Stimulated activated CD4-positive, alpha-beta T cell treated with anti-CD3 and anti-CD28 coated beads, Interleukin-4, amount 100 ng/mL, for 24 hours (primary cell): Measurements from ENCODE around the gene MYZAP.
"Not testable (repeated sequence)": the region's sequence is repeated elsewhere in the genome, so short reads cannot be mapped to it uniquely, and the experiment has no call there.

Experiments
- DNase-seq: peaks from one replicate; pipeline ENCODE4 v3.0.0-alpha.2; 2020

MYZAP gene

GRCh38 chr15:57595011-57595866 is 3.5 kb downstream of the MYZAP start:
- DNase-seq, result no peak

- no peak for DNase-seq
Measured at GRCh38 chr15:57596301-57596855, 4.7 kb downstream of the MYZAP start.

GRCh38 chr15:57596978-57597377 is 5.3 kb downstream of the MYZAP start:
- DNase-seq, result no peak

GRCh38 chr15:57597431-57597830 is 5.7 kb downstream of the MYZAP start:
- DNase-seq, result no peak

- DNase-seq, result no peak
Measured at GRCh38 chr15:57598346-57598745, 6.6 kb downstream of the MYZAP start.

- DNase-seq, result no peak
Measured at GRCh38 chr15:57599296-57599810, 7.6 kb downstream of the MYZAP start.

- no peak for DNase-seq
Measured at GRCh38 chr15:57600197-57600596, 8.5 kb downstream of the MYZAP start.

GRCh38 chr15:57604507-57604906 is 12.8 kb downstream of the MYZAP start:
- DNase-seq, result no peak

- no peak for DNase-seq
Measured at GRCh38 chr15:57605491-57605890, 13.8 kb downstream of the MYZAP start.

- no peak for DNase-seq
Measured at GRCh38 chr15:57606048-57606447, 14.3 kb downstream of the MYZAP start.

- DNase-seq, result no peak
Measured at GRCh38 chr15:57606816-57607215, 15.1 kb downstream of the MYZAP start.

GRCh38 chr15:57607570-57608000 is 15.9 kb downstream of the MYZAP start:
- no peak for DNase-seq

GRCh38 chr15:57609805-57610529 is 18.3 kb downstream of the MYZAP start:
- DNase-seq, result no peak

GRCh38 chr15:57611123-57611522 is 19.4 kb downstream of the MYZAP start:
- no peak for DNase-seq

- DNase-seq, result no peak
Measured at GRCh38 chr15:57611938-57612337, 20.2 kb downstream of the MYZAP start.

- no peak for DNase-seq
Measured at GRCh38 chr15:57614241-57614640, 22.5 kb downstream of the MYZAP start.

- not testable (repeated sequence) for DNase-seq
Measured at GRCh38 chr15:57615951-57616496, 24.3 kb downstream of the MYZAP start.

- no peak for DNase-seq
Measured at GRCh38 chr15:57618325-57618724, 26.6 kb downstream of the MYZAP start.

GRCh38 chr15:57619746-57620145 is 28.0 kb downstream of the MYZAP start:
- DNase-seq, result no peak

- DNase-seq, result no peak
Measured at GRCh38 chr15:57624730-57625129, 33.0 kb downstream of the MYZAP start.

- no peak for DNase-seq
Measured at GRCh38 chr15:57625703-57626448, 34.2 kb downstream of the MYZAP start.

GRCh38 chr15:57626713-57627440 is 35.2 kb downstream of the MYZAP start:
- no peak for DNase-seq
